ENCODE data around the gene RBMS2.

Gene RBMS2

GRCh38 chr12:56537546-56537945 lies 15.9 kb downstream of the RBMS2 start:
- no peak overlapping the region for H3K27ac ChIP-seq (ENCODE audit: insufficient read depth, low read depth, low read length, poor library complexity, severe bottlenecking)
- H3K4me1 ChIP-seq (ENCODE audit: control insufficient read depth, insufficient read depth, low read length) = no peaks in the 10 kb centered on the region

DNA sequence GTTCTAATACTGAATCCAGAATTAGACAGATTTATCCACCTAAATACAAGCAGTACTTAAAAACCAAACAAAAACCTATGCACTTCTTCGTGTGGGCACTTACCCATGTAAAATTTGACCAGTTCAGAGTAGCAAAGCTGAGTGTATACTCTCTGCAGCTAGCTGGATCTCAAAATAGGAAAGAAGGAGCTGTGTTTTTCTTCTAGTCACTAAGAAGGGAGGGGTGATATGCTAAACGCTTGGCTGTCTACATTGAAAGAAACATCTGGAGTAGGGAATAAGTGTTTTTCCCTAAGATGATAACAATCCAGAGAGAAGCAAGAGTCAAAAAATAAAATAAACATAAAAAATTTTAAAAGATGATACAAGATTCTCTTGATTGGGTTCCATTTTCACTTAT lies 20.0 kb downstream of the RBMS2 start:
- H3K27me3 ChIP-seq (ENCODE audit: control insufficient read depth, insufficient read depth, low read length, poor library complexity, severe bottlenecking) = no peaks in the 10 kb centered on the region
- no peaks in the 10 kb centered on the region for H3K36me3 ChIP-seq (ENCODE audit: control insufficient read depth, insufficient read depth, low read length)
- H3K4me3 ChIP-seq (ENCODE audit: insufficient read depth, low read depth, low read length) = no peak overlapping the region
- H3K4me1 ChIP-seq (ENCODE audit: control insufficient read depth, insufficient read depth, low read length) = no peaks in the 10 kb centered on the region
- H3K27ac ChIP-seq (ENCODE audit: insufficient read depth, low read depth, low read length, poor library complexity, severe bottlenecking) = no peak overlapping the region
- WGBS, 2 experiments = 63 to 65% methylated on average over 2 of the region's 2 CpGs
- H3K9me3 ChIP-seq (ENCODE audit: control insufficient read depth, low read length) = no peaks in the 10 kb centered on the region

More at GRCh38 chr12:56537546-56537945, 15.9 kb downstream of the RBMS2 start:
- no peaks in the 10 kb centered on the region for H3K9me3 ChIP-seq (ENCODE audit: control insufficient read depth, low read length)
- no peaks in the 10 kb centered on the region for H3K36me3 ChIP-seq (ENCODE audit: control insufficient read depth, insufficient read depth, low read length)
- no peak overlapping the region for H3K4me3 ChIP-seq (ENCODE audit: insufficient read depth, low read depth, low read length)
- no peaks in the 10 kb centered on the region for H3K27me3 ChIP-seq (ENCODE audit: control insufficient read depth, insufficient read depth, low read length, poor library complexity, severe bottlenecking)

- no peaks in the 10 kb centered on the region for H3K36me3 ChIP-seq (ENCODE audit: control insufficient read depth, insufficient read depth, low read length)
- H3K4me3 ChIP-seq (ENCODE audit: insufficient read depth, low read depth, low read length) = no peak overlapping the region
- no peak overlapping the region for H3K27ac ChIP-seq (ENCODE audit: insufficient read depth, low read depth, low read length, poor library complexity, severe bottlenecking)
- WGBS, 2 experiments = 91 to 92% methylated on average over 4 of the region's 4 CpGs
- H3K9me3 ChIP-seq (ENCODE audit: control insufficient read depth, low read length) = no peaks in the 10 kb centered on the region
- H3K27me3 ChIP-seq (ENCODE audit: control insufficient read depth, insufficient read depth, low read length, poor library complexity, severe bottlenecking) = no peaks in the 10 kb centered on the region
- no peaks in the 10 kb centered on the region for H3K4me1 ChIP-seq (ENCODE audit: control insufficient read depth, insufficient read depth, low read length)
Observed at GRCh38 chr12:56542164-56542563, 20.5 kb downstream of the RBMS2 start.

DNA sequence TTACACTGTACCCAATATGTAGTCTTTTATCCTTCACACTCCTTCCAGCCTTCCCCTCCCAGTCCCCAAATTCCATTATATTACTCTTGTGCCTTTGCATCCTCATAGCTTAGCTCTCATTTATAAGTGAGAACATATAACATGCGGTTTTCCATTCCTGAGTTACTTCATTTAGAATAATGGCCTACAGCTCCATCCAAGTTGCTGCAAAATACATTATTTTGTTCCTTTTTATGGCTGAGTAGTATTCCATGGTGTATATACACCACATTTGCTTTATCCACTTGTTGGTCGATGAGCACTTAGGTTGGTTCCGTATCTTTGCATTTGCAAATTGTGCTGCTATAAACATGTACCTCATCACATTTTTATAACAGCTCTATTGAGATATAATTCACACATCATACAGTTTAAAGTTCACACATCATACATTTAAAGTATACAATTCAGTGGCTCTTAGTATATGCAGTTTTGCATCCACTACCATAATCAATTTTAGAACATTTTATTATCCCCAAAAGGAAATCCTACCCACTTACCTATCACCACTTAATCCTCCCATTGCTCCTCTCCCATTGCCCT lies 23.5 kb downstream of the RBMS2 start:
- WGBS, 2 experiments = 90 to 98% methylated on average over 3 of the region's 3 CpGs

GRCh38 chr12:56546680-56547079 lies 25.1 kb downstream of the RBMS2 start:
- Histone ChIP-seq H3K9me3 (ENCODE audit: control insufficient read depth, low read length) (no peaks in the 10 kb centered on the region), H3K4me1 (ENCODE audit: control insufficient read depth, insufficient read depth, low read length) (no peaks in the 10 kb centered on the region), H3K27ac (ENCODE audit: insufficient read depth, low read depth, low read length, poor library complexity, severe bottlenecking) (no peak overlapping the region), H3K36me3 (ENCODE audit: control insufficient read depth, insufficient read depth, low read length) (no peaks in the 10 kb centered on the region), H3K27me3 (ENCODE audit: control insufficient read depth, insufficient read depth, low read length, poor library complexity, severe bottlenecking) (no peaks in the 10 kb centered on the region), H3K4me3 (ENCODE audit: insufficient read depth, low read depth, low read length) (no peak overlapping the region)
- whole genome bisulfite sequencing, 2 experiments = 88 to 93% methylated on average over 5 of the region's 5 CpGs

More for the DNA sequence above, 23.5 kb downstream of the RBMS2 start:
- Histone ChIP-seq H3K4me1 (ENCODE audit: control insufficient read depth, insufficient read depth, low read length) (no peaks in the 10 kb centered on the region), H3K27ac (ENCODE audit: insufficient read depth, low read depth, low read length, poor library complexity, severe bottlenecking) (no peak overlapping the region), H3K27me3 (ENCODE audit: control insufficient read depth, insufficient read depth, low read length, poor library complexity, severe bottlenecking) (no peaks in the 10 kb centered on the region), H3K4me3 (ENCODE audit: insufficient read depth, low read depth, low read length) (no peak overlapping the region), H3K9me3 (ENCODE audit: control insufficient read depth, low read length) (no peaks in the 10 kb centered on the region), H3K36me3 (ENCODE audit: control insufficient read depth, insufficient read depth, low read length) (no peaks in the 10 kb centered on the region)

GRCh38 chr12:56551070-56551469 lies 29.4 kb downstream of the RBMS2 start:
- no peaks in the 10 kb centered on the region for H3K4me1 ChIP-seq (ENCODE audit: control insufficient read depth, insufficient read depth, low read length)
- 93 to 95% methylated on average over 5 of the region's 5 CpGs for WGBS, 2 experiments
- no peaks in the 10 kb centered on the region for H3K36me3 ChIP-seq (ENCODE audit: control insufficient read depth, insufficient read depth, low read length)
- no peaks in the 10 kb centered on the region for H3K9me3 ChIP-seq (ENCODE audit: control insufficient read depth, low read length)
- no peaks in the 10 kb centered on the region for H3K27me3 ChIP-seq (ENCODE audit: control insufficient read depth, insufficient read depth, low read length, poor library complexity, severe bottlenecking)
- H3K27ac ChIP-seq (ENCODE audit: insufficient read depth, low read depth, low read length, poor library complexity, severe bottlenecking) = no peak overlapping the region
- H3K4me3 ChIP-seq (ENCODE audit: insufficient read depth, low read depth, low read length) = no peak overlapping the region

- 54 to 63% methylated on average over 6 of the region's 6 CpGs for WGBS, 2 experiments
- no peak overlapping the region for H3K27ac ChIP-seq (ENCODE audit: insufficient read depth, low read depth, low read length, poor library complexity, severe bottlenecking)
- H3K36me3 ChIP-seq (ENCODE audit: control insufficient read depth, insufficient read depth, low read length) = no peaks in the 10 kb centered on the region
Observed at GRCh38 chr12:56565510-56566101, 44.0 kb downstream of the RBMS2 start.

GRCh38 chr12:56568146-56568545 lies 46.5 kb downstream of the RBMS2 start:
- no peaks in the 10 kb centered on the region for H3K27me3 ChIP-seq (ENCODE audit: control insufficient read depth, insufficient read depth, low read length, poor library complexity, severe bottlenecking)
- H3K36me3 ChIP-seq (ENCODE audit: control insufficient read depth, insufficient read depth, low read length) = no peaks in the 10 kb centered on the region
- H3K4me1 ChIP-seq (ENCODE audit: control insufficient read depth, insufficient read depth, low read length) = no peaks in the 10 kb centered on the region
- H3K9me3 ChIP-seq (ENCODE audit: control insufficient read depth, low read length) = no peaks in the 10 kb centered on the region
- H3K27ac ChIP-seq (ENCODE audit: insufficient read depth, low read depth, low read length, poor library complexity, severe bottlenecking) = no peak overlapping the region
- H3K4me3 ChIP-seq (ENCODE audit: insufficient read depth, low read depth, low read length) = no peak overlapping the region
- 90 to 94% methylated on average over 1 of the region's 1 CpG for WGBS, 2 experiments

More at GRCh38 chr12:56565510-56566101, 44.0 kb downstream of the RBMS2 start:
- H3K9me3 ChIP-seq (ENCODE audit: control insufficient read depth, low read length) = no peaks in the 10 kb centered on the region
- H3K27me3 ChIP-seq (ENCODE audit: control insufficient read depth, insufficient read depth, low read length, poor library complexity, severe bottlenecking) = no peaks in the 10 kb centered on the region
- no peaks in the 10 kb centered on the region for H3K4me1 ChIP-seq (ENCODE audit: control insufficient read depth, insufficient read depth, low read length)
- H3K4me3 ChIP-seq (ENCODE audit: insufficient read depth, low read depth, low read length) = no peak overlapping the region

DNA sequence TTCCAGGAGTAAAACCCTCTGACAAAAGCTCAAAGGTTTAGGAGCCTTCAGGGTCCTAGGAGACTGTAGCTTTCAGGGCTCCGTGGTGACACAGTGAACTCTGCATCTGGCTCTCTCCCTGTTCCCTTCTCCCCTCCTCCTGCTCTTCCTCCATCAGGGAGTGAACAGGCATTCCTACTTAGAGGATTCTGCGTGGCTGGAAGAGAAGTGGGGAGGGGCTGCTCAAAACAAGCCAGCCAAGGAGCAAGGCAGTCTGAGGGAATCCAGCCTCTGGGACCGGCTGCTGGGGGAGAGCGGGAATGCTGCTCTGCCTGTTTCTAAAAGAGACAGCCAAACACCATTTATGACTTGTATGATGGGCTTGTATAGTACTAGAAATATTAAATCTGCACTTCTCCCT lies 49.5 kb downstream of the RBMS2 start:
- H3K4me3 ChIP-seq (ENCODE audit: insufficient read depth, low read depth, low read length) = no peak overlapping the region
- H3K27me3 ChIP-seq (ENCODE audit: control insufficient read depth, insufficient read depth, low read length, poor library complexity, severe bottlenecking) = no peaks in the 10 kb centered on the region
- H3K9me3 ChIP-seq (ENCODE audit: control insufficient read depth, low read length) = no peaks in the 10 kb centered on the region
- WGBS, 2 experiments = 63 to 69% methylated on average over 4 of the region's 4 CpGs
- H3K36me3 ChIP-seq (ENCODE audit: control insufficient read depth, insufficient read depth, low read length) = no peaks in the 10 kb centered on the region
- no peak overlapping the region for H3K27ac ChIP-seq (ENCODE audit: insufficient read depth, low read depth, low read length, poor library complexity, severe bottlenecking)
- no peaks in the 10 kb centered on the region for H3K4me1 ChIP-seq (ENCODE audit: control insufficient read depth, insufficient read depth, low read length)

GRCh38 chr12:56572288-56572687 lies 50.7 kb downstream of the RBMS2 start:
- H3K4me1 ChIP-seq (ENCODE audit: control insufficient read depth, insufficient read depth, low read length) = no peaks in the 10 kb centered on the region
- no peaks in the 10 kb centered on the region for H3K9me3 ChIP-seq (ENCODE audit: control insufficient read depth, low read length)
- H3K27me3 ChIP-seq (ENCODE audit: control insufficient read depth, insufficient read depth, low read length, poor library complexity, severe bottlenecking) = no peaks in the 10 kb centered on the region
- no peak overlapping the region for H3K4me3 ChIP-seq (ENCODE audit: insufficient read depth, low read depth, low read length)
- H3K36me3 ChIP-seq (ENCODE audit: control insufficient read depth, insufficient read depth, low read length) = no peaks in the 10 kb centered on the region
- no peak overlapping the region for H3K27ac ChIP-seq (ENCODE audit: insufficient read depth, low read depth, low read length, poor library complexity, severe bottlenecking)
- 71 to 73% methylated on average over 1 of the region's 1 CpG for WGBS, 2 experiments
